ENCODE results near the gene GADD45G.
A peak's percentile ranks its signal among the peaks of the same experiment; 100 is the strongest.

Gene GADD45G

GRCh38 chr9:89591274-89592212 is 13.3 kb upstream of the GADD45G start:
- no peaks in the 10 kb centered on the region for H3K27me3 ChIP-seq (replicated peaks)
- in situ Hi-C loops (cut with HindIII; ENCODE audit: low pct_ligation_motif_present, low sequenced_read_pairs), result no loop called here
- DNase-seq, result no peak

GRCh38 chr9:89592213-89592815 is 12.5 kb upstream of the GADD45G start:
- Histone ChIP-seq H3K4me3 (ENCODE audit: low read depth, low read length) (no peak overlapping the region), H3K36me3 (replicated peaks) (no peaks in the 10 kb centered on the region), H3K27me3 (replicated peaks) (no peaks in the 10 kb centered on the region), H3K27ac (no peak overlapping the region)
- no peak for TF ChIP-seq CTCF (IDR thresholded peaks at IDR 0.05; ENCODE audit: low read depth, low read length, missing control alignments)
- in situ Hi-C loops (cut with HindIII; ENCODE audit: low pct_ligation_motif_present, low sequenced_read_pairs), result no loop called here
- DNase-seq, result no peak

More at GRCh38 chr9:89591274-89592212, 13.3 kb upstream of the GADD45G start:
- TF ChIP-seq CTCF (IDR thresholded peaks at IDR 0.05; ENCODE audit: low read depth, low read length, missing control alignments), result no peak
- no peaks in the 10 kb centered on the region for H3K36me3 ChIP-seq (replicated peaks)
- no peak overlapping the region for H3K4me3 ChIP-seq (ENCODE audit: low read depth, low read length)
- H3K27ac ChIP-seq, result no peak overlapping the region

- peak; percentile 57 for TF ChIP-seq CTCF (IDR thresholded peaks at IDR 0.05; ENCODE audit: low read depth, low read length, missing control alignments)
- DNase-seq, result peak; percentile 61
- no peak overlapping the region for H3K4me3 ChIP-seq (ENCODE audit: low read depth, low read length)
- no peaks in the 10 kb centered on the region for H3K36me3 ChIP-seq (replicated peaks)
- in situ Hi-C loops (cut with HindIII; ENCODE audit: low pct_ligation_motif_present, low sequenced_read_pairs), result no loop called here
- H3K27ac ChIP-seq, result no peak overlapping the region
- no peaks in the 10 kb centered on the region for H3K27me3 ChIP-seq (replicated peaks)
Observed at GRCh38 chr9:89592963-89593726, 11.7 kb upstream of the GADD45G start.

GRCh38 chr9:89593727-89594427 is 10.9 kb upstream of the GADD45G start:
- H3K36me3 ChIP-seq (replicated peaks), result no peaks in the 10 kb centered on the region
- in situ Hi-C loops (cut with HindIII; ENCODE audit: low pct_ligation_motif_present, low sequenced_read_pairs), result no loop called here
- H3K4me3 ChIP-seq (ENCODE audit: low read depth, low read length), result no peak overlapping the region
- H3K27me3 ChIP-seq (replicated peaks), result no peaks in the 10 kb centered on the region
- peak; percentile 82 for TF ChIP-seq CTCF (IDR thresholded peaks at IDR 0.05; ENCODE audit: low read depth, low read length, missing control alignments)
- peak; percentile 40 for DNase-seq
- H3K27ac ChIP-seq, result no peak overlapping the region

- no peak for TF ChIP-seq CTCF (IDR thresholded peaks at IDR 0.05; ENCODE audit: low read depth, low read length, missing control alignments)
- DNase-seq, result no peak
- no peak overlapping the region for H3K27ac ChIP-seq
- no peak overlapping the region for H3K4me3 ChIP-seq (ENCODE audit: low read depth, low read length)
- H3K27me3 ChIP-seq (replicated peaks), result peaks cover 4% of the 10 kb centered on the region
- H3K36me3 ChIP-seq (replicated peaks), result no peaks in the 10 kb centered on the region
- in situ Hi-C loops (cut with HindIII; ENCODE audit: low pct_ligation_motif_present, low sequenced_read_pairs), result no loop called here
Observed at GRCh38 chr9:89594811-89595550, 9.8 kb upstream of the GADD45G start.

All from brain microvascular endothelial cell (primary cell).